Stimulated activated CD8-positive, alpha-beta memory T cell treated with anti-CD3 and anti-CD28 coated beads, Interleukin-15, amount 100 ng/mL, for 1 hour (primary cell): ENCODE results near the gene ZBP1.

ENCODE experiments used
- DNase-seq: peaks from one replicate; pipeline ENCODE4 v3.0.0-alpha.2; 2020; ENCODE audit warnings: low read depth

The ZBP1 gene

DNA sequence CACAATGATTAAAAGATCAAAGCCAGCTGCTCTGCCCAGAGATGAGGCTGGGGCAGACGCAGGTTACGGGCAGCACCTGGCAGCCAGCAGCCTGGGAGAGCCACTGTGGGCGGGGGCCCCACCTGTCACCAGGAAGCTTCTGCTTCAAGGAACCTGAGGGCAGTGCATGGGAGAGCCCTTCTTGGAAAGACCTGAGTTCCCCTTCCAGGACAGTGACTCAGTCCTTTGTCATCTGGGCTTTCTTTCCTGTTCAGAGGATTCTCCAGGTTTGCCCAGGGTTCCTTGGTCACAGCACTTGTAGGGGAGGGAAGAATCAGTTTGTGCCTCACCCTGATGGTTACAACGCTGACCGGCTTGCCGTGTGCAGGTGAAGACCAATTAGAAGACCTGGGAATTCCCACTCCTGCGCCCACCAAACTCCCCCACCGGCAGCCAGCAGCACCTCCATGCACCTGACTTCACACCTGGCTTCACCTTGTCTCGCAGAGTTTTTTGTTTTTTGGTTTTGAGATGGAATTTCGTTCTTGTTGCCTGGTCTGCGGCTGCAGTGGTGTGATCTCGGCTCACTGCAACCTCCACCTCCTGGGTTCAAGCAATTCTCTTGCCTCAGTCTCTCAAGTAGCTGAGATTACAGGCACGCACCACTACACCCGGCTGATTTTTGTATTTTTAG is 2.0 kb downstream of the ZBP1 start:
- no peak for DNase-seq

DNA sequence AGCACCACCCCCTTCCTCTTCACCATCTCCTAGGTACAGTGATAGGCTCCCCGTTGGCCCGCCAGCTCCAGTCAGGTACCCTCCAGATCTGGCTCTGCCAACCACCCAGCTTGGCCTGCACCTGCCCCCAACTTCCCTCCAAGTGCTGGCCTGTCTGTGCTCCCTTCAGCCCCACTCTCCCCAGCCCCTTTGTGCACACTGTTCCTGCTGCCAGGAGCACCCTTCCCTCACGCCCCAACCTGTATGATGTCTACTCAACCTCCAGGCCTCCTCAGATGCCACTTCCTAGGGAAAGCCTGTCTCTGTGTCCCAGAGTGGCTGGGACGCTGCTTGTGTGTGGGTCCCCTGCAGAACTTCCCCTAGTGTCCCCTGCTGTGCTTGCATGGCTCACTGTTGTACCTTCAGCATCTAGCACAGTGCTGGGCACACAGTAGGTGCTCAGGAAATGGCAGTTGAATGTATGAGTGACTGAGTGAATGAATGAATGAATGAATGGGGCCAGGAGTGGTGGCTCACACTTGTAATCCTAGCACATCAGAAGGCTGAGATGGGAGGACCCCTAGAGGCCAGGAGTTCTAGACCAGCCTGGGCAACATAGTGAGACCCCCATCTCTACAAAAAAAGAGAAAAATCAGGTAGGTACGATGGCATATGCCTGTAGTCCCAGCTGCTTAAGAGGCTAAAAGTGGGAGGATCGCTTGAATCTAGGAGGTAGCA is 3.0 kb downstream of the ZBP1 start:
- DNase-seq = no peak

DNA sequence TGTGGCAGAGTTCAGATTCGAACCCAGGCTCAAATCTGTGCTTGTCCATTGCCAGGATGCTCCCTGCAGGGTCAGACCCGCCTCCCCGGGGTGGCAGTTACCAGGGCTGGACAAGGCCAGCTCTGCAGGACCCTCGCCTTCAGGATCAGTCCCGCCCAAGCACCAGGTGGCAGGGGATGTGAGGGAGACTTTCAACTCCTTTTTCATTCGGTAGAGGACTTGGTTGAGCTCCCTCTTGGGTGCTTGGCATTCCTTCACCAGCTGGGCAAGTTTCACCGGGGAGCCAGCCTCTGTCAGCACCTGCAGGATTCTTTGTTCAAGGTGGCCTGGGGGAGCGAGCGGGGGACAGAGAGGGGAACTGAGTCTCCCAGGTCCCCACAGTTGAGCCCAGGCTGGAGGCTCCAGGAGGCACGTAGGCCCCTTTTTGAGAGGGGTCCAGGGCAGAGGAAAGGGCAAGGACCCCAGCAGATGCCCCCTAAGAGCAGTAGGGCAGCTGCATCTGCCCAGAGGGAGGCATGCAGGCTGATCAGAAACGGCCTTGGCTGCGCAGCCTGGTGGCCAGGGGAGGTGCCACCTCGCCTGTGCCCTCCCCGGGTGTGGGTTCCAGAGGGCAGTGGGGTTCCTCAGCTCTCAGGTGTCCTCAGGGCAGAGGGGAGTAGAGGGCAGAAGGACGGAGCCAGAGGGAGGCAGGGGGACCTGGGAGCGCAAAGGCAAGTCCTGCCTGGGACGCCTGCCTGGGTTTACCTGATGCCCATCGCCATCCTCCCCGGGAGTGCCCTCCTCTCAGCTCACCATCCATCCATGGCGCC is 3.9 kb downstream of the ZBP1 start:
- no peak for DNase-seq

DNA sequence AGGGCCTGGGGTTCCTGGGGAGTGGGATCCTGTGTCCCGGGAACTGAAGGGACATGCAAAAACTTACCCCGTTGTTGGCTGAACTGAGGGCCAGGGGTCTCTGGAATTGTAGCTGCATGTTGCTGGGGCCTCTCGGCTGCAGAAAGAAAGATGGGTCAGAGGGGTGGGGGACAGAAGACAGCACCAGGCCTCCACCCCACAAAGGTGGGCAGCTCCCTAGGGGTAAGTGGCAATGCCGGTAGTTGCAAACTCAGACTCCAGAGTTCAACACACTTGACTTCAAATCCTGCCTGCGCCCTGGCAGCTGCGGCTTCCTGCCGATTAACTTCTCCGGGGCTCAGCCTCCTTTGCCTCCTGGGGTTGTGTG is 4.8 kb downstream of the ZBP1 start:
- no peak for DNase-seq

DNA sequence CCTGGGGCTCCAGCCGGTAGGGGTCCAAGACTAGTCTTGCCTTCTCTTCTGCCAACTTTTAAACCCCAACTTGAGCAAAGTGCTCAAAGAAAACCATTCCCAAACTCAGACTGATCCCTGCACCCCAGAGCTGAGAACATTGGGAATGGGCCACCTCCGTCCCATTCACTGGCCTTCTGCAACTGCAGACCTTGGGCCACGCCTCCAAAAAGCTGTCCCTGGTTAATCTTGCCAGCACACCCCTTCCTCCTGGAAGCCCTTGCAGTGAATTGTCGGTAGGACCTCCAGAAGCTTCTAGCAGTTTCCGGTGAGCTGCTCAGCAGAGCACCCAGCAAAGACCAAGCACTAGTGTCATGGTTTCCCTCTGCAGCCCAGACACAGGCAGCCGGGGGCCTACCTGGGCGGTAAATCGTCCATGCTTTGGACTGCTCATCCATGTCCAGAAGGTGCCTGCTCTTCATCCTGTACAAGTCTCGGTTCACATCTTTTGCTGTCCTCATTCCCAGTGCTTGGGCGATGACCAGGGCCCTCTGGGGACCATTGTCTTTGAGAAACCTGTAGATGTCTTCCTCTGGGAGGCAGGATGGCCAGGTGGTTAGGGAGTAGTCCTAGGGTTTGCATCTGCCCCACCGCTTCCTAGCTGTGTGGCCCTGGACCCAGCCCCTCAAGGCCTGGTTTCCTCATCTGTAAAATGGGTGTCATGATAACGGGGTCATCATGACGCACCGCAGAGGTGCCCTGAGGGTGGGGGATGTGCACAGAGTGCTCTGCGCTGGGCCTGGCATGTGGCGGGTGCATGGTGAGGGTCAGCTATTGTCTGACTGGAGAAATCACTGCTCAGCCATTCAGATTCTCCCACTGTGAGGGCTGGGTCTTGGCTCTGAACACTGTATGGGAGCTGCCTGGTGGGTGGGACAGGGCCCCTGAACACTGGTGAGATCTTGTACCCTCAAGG is 5.5 kb downstream of the ZBP1 start:
- no peak for DNase-seq

DNA sequence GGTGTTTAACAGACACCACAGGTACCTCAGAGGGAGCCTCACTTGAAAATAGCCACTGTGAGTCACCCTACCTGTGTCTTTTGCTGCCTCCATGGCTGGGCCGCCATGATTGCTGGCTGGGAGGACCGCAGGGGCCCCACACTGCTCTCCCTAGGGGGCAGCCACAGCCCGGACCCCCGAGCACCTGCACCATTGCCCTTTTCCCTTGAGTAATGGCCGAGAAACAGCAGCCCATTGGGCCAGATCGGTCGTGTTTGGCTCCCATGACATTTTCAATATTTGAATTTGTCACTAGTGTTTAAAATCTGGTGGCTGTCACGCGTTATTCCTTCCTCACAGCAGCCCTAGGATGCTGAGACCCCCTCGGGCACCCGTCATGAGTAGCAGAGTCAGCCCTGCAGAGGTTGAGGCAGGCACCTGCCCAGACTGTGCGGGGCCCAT is 6.7 kb downstream of the ZBP1 start:
- no peak for DNase-seq

DNA sequence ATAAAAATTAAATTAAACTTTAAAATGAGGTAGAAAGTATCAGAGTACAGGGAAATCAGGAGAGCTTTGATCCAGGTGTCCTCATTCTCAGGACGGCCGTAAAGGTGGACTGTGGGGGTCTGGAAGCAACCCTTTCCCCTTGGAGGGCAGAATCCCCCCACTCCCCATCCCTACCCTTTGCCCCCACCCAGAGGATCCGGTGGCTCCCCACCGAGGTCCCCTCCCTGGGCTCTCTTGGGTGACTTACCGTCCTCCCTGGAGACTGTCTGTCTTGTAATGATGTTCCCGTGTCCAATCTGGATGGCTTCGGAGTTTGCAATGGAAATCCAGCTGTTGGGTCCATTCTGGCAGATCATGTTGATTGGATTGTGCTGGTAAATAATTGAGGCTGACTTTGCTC is 7.3 kb downstream of the ZBP1 start:
- DNase-seq = no peak

DNA sequence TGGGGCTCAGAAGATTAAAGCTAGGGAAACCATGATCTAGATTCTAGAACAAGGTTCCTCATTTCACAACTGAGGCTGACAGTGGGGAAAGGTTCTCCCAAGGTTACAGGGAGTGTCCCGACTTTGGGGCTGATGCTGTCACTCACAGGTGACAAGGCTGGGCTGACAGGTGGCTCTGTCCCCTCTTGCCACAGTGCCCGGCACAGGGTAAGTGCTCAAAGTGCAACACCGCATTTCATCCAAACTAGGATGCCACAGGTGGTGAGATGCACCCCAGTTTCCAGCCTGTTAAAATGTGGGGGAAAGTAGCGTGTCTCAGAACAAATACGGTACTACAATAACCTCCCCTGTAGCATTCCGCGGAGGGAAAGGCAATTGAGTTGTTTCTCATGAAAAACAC is 7.8 kb downstream of the ZBP1 start:
- DNase-seq = no peak

DNA sequence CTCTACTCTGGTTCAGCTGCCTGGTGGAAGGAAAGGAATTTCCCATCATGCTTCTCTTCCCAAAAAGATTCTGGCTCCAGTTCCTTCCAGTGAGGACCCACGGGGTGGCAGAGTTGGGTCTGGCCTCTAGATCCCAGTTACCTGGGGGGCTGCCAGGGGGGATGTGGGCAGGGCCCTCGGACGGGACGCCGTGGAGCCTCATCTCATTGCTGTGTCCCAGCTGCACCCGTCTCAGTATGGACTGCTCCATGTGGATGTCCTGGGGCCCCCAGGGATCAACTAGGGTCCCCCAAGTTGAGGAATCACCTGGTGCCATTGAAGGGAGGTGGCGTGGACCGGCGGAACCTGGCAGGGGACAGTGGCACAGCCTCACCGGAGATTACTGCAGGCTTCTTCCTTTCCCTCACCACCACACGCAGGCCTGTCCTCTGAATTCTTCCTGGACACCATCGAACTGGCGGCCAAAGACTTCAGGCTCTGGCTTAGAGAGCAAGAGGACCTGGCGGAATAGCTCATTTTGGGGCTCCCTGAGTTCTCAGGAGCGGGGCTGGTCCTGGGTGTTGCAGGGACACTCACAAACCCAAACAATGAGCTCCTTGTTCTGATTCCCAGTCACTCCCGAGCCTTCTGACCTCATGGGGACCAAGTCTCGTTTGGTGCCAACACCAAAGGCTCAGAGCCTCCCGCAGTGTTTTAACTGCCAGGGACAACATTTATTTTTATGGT is 8.5 kb downstream of the ZBP1 start:
- DNase-seq = no peak

DNA sequence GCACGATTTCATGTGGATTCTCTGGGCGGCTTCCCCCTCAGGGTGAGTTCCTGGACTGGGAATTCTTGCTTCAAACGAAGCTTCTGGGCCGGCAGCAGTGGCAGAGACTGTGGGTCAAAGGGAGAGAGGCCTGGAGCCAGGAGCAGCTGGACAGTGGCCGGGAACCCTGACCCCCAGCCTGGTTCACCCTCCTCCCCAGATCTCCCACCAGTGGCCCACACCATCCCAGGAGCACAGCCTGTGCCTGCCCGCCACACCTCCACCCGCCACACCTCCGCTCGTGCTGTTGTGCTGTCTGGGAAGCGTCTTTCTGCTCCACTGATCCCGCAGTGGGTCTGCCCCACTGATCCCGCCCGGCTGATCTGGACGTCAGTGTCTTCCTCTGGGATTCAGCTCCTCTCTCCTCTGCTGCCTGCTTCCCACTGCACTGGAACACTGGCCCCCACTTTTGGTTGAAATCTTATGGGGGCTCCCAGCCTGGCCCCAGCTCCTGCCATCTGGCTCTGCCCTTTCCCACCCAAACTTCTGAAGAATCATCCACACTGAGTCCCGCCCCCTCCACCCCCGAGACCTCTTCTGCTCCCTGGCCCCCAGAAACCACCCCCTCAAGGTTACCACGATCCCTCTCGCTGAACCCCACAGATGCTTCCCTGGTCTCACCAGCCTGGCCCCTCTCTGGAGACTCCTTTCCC is 9.8 kb downstream of the ZBP1 start:
- DNase-seq = no peak

DNA sequence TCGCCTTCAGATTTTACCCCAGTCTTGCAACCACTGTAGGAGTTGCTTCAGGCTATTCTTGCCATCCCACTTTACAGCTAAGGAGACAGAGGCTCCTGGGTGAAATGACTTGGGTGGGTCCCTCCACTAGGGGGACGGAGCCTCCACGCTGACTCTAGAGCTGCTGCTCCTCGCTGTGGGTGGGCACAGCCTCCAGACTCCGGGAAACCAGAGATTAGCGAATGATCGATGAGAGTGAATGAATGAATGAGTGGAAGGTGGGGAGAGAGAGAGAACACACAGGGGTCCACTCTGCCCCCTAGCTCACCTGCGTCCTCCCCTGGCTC is 10.4 kb downstream of the ZBP1 start:
- DNase-seq = no peak

DNA sequence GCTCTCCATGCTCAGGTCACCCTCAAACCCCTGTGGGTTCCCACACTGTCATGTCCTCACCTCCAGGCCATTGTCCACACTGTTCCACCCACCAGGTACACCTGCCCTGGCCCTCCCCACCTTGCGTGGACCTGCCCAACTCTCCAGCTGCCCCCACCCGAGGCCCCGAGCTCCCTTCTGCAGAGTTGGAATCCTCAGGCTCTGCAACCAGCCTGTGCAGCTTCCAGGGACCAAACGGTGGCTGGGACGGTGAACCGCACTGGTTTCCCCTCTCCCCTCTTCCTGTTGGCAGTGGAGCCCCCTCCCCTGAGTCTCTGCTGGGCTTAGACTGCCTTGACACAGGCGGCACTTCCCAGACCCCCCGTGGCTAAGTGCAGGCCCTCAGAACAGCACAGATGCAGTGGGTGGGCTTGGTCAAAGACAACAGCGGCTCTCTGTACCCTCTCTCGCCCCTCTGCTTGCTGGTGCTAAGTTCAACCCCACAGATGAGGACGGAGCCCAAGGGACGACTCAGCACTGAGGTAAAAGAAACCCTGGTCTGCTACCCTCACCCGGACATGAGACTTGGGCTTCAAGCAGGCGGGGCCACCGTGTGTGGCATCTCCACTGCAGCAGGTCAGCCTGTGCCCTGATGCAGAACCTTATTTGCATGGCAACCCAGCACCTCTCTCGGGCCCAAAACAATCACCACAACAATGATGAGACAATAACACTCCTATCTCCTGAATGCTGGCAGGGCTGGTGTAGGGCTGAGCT is 11.0 kb downstream of the ZBP1 start:
- DNase-seq = no peak

DNA sequence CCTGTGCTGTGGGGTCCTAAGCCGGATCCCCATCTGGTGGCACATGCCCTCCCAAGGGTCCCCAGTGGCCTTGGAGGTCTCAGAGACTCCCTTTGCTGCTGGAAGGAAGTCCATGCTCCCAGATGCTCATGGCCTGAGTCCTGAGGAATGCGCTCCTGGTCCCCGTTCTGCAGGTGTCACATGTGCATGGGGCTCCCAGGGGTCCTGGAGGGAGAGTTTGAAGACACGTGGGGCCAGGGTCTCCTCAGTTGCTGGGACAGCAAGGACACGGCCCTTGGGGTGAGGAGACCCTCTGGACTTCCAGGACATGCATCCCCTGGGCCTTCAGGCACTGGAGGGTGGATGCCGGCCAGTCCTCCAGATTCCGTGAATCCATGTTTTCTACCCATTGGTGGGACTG is 11.7 kb downstream of the ZBP1 start:
- no peak for DNase-seq

DNA sequence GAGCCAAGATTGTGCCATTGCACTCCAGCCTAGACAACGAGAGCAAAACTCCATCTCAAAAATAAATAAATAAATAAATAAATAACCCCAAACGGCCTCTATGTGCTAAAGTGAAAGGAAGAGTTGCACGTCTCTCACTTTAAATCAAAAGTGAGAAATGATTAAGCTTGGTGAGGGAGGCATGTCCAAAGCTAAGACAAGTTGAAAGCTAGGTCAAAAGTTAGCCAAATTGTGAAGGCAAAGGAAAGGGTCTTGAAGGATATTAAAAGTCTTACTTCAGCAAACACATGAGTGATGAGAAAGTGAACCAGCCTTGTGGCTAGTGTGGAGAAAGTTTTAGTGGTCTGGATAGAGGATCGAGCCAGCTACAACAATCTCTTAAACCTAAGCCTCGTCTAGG is 14.3 kb downstream of the ZBP1 start:
- no peak for DNase-seq

DNA sequence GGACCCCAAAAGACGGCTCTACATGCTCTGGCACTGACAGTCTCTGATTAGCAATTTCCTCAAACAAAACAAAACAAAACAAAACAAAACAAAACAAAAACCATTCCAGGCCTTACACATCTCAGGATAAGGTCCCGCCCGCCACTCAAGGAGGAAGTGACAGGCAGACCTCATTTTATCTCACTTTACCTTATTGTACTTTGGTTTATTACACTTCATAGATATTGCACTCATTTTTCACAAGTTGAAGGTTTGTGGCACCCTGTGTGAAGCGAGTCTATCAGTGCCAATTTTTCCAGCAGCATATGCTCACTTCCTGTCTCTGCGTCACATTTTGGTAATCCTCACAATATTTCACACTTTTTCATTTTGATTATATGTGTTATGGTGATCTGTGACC is 15.2 kb downstream of the ZBP1 start:
- no peak for DNase-seq

DNA sequence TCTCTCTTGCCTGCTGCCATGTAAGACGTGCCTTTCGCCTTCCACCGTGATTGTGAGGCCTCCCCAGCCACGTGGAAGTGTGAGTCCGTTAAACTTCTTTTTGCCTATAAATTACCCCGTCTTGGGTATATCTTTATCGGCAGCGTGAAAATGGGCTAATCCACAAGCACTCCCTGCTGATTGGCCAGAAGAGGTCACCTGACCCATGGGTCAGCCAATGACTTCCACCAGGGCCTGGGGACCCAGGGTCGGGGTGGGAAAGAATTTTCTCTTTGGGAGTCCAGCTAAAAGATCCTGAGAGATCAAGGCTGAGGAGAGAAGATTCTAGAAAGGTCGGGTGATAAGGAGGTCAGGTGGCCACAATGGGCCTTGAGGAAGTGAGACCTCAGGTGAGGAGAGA is 17.1 kb downstream of the ZBP1 start:
- DNase-seq = no peak

DNA sequence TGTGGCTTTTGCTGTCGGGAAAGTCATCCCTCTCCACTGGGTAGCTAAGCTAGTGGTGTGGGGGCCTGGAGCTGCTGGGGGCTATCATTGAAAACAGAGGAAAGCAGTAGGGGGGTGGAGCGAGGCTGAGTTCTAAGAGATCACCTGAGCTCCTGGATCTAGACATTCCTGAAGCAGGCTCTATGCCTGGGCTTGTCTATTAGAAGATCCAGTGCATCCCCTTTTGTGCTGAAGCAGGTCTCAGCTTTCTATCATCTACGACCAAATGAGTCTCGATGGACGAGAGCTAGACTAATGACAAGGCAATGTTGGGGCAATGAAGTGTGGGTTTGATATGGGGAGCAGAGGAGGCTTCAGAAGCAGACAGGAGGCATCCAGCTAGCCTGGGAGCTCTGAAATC is 18.5 kb downstream of the ZBP1 start:
- DNase-seq = no peak

DNA sequence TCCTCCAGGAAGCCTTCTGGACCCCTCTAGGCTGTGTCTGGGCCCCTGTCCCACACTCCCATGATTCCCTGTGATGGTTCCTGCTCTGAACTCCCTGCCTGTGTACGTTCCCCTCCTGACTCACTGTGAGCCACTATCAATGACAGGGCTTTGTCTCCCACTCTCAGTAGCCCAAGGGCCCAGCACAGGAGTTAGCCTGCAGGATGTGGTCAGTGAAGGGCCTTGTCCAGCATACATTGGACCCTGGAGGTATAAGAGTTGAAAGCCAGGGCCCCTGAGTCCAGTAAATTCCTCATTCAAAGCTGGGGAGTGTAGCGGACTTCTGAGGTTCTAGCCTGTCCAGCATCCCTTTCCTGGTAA is 19.0 kb downstream of the ZBP1 start:
- no peak for DNase-seq

DNA sequence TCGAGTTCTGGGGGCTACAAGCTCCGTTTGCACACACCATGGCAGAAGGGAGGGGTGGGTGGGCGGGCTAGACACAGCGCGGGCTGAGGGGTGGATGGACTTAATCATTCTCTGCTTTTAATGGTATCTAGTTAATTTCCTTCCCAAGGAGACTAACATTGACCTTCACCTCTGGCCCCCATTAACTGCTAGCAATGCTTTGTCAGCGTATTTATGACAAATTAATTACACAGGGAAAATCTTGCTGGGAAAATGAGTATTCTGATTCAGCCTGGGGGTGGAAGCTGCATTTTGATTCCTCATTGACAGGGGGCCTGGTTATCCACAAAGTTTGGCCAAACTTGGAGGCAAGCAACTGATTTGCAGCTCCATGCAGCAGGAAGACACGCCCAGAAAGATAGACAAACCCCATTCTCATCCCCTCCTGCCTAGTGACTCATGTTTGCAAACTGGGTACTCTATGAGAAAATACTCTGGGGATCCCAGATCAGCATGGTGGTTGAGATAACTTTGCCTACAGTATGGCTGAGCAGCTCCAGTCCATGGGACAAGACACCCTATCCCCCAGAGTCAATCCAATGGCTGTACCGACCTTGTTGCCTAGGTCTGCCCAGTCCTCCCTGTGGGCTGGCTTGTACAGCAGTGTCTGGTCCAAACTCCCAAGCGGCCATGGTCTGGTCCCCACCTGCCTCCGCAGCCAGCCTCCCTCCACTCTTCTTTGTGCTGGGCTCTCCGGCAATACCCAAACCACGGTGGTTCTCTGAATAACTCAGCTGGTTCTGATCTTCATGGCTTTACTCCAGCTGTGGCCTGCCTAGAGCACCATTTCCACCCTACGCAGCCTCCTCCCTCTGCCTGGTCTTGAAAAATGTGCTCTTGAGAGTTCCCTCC is 19.7 kb downstream of the ZBP1 start:
- DNase-seq = no peak
